Fibroblast of lung (primary cell): ENCODE measurements around the gene CDH4. TPM values are rescaled to one million over a fixed set of nuclear protein-coding genes. Genes with fewer than 3 reads are reported as not detected.

Experiments used
- DNase-seq, 2 donors: peaks; one replicate each; pipeline versions ENCODE4 v3.0.0 to v3.0.0-alpha.2; 2010; ENCODE audit warnings: low read depth in 2 of 2
- H2AFZ ChIP-seq: 2 replicates; pipeline ENCODE4 v1.5.1; 2012; ENCODE audit warnings: low read length, control low read depth, inconsistent platforms
- H3K27ac ChIP-seq: 2 replicates; pipeline ENCODE4 v1.5.1; 2011; ENCODE audit warnings: low read length, control low read depth; ENCODE audit not compliant: insufficient read depth
- H3K27me3 ChIP-seq: 2 replicates; pipeline ENCODE4 v1.5.1; 2011; ENCODE audit warnings: mild to moderate bottlenecking, low read length; ENCODE audit not compliant: control insufficient read depth, insufficient read depth
- H3K36me3 ChIP-seq: 2 replicates; pipeline ENCODE4 v1.5.1; 2011; ENCODE audit warnings: low read length; ENCODE audit not compliant: control insufficient read depth, insufficient read depth
- H3K4me1 ChIP-seq: 2 replicates; pipeline ENCODE4 v1.5.1; 2011; ENCODE audit warnings: low read length; ENCODE audit not compliant: control insufficient read depth, insufficient read depth; ENCODE audit errors: extremely low read depth
- H3K4me2 ChIP-seq: 2 replicates; pipeline ENCODE4 v1.5.1; 2011; ENCODE audit warnings: low read length, control low read depth; ENCODE audit not compliant: insufficient read depth; ENCODE audit errors: extremely low read depth
- H3K4me3 ChIP-seq, 4 experiments: fragments of 200-600 bp in 1 of 4; sonication (generic) in 1 of 4; replicated peaks in 1 of 4; 2 replicates each; pipeline ENCODE4 v1.5.1; 2011 to 2016; ENCODE audit warnings: low read length in 4 of 4, low read depth in 3 of 4, mild to moderate bottlenecking in 3 of 4, control low read depth in 2 of 4, inconsistent platforms in 1 of 4, mixed read lengths in 1 of 4; ENCODE audit not compliant: insufficient read depth in 1 of 4; ENCODE audit errors: control extremely low read depth in 1 of 4
- H3K79me2 ChIP-seq: 2 replicates; pipeline ENCODE4 v1.5.1; 2012; ENCODE audit warnings: mild to moderate bottlenecking, low read length, inconsistent platforms; ENCODE audit not compliant: control insufficient read depth, insufficient read depth
- H3K9ac ChIP-seq: 2 replicates; pipeline ENCODE4 v1.5.1; 2011; ENCODE audit warnings: mild to moderate bottlenecking, low read length, control low read depth; ENCODE audit not compliant: insufficient read depth
- H3K9me3 ChIP-seq: 2 replicates; pipeline ENCODE4 v1.5.1; 2012; ENCODE audit warnings: low read depth, low read length; ENCODE audit not compliant: control insufficient read depth, insufficient read depth
- H4K20me1 ChIP-seq: 2 replicates; pipeline ENCODE4 v1.5.1; 2011; ENCODE audit warnings: low read length; ENCODE audit not compliant: control insufficient read depth, insufficient read depth; ENCODE audit errors: extremely low read depth
- CTCF ChIP-seq, 2 donors: IDR thresholded peaks in 1 of 2; conservative IDR thresholded peaks in 1 of 2; 1 replicate in 1 of 2; 2 replicates in 1 of 2; pipeline ENCODE4 v1.5.1; 2011 to 2012; ENCODE audit warnings: low read length in 2 of 2, control low read depth in 1 of 2, inconsistent platforms in 1 of 2, low read depth in 1 of 2, mild to moderate bottlenecking in 1 of 2
- EZH2 ChIP-seq: IDR thresholded peaks from 2 replicates; pipeline ENCODE4 v1.5.1; 2012; ENCODE audit warnings: low read length, control low read depth, mild to moderate bottlenecking; ENCODE audit errors: missing control alignments
- polyA plus RNA-seq, 2 donors: library from polyadenylated mRNA; depleted of rRNA in 1 of 2; stranded (reverse) in 1 of 2; unstranded in 1 of 2; fragments of >200 nt; gene quantifications; 2 replicates each; pipeline ENCODE4 v1.2.1, GENCODE V29; 2011 to 2012; ENCODE audit warnings: missing spikeins in 1 of 2
- total RNA-seq: library from RNA; depleted of rRNA; stranded (reverse); fragments of >200 nt; gene quantifications from 2 replicates; pipeline ENCODE4 v1.2.1, GENCODE V29; 2014

Gene CDH4
- total and polyA plus RNA-seq, 2 donors (not counting 1 experiment from before 2014, with no cell fraction given) = 4.8 to 6.8 TPM

- Histone ChIP-seq H4K20me1 (no peaks in the 10 kb centered on the region), H3K4me2 (no peak overlapping the region), H3K9ac (no peak overlapping the region), H3K79me2 (no peaks in the 10 kb centered on the region), H2AFZ (no peak overlapping the region), H3K4me1 (peaks cover 4% of the 10 kb centered on the region), H3K27me3 (no peaks in the 10 kb centered on the region), H3K9me3 (no peaks in the 10 kb centered on the region), H3K4me3 (no peak overlapping the region), H3K36me3 (no peaks in the 10 kb centered on the region), H3K27ac (no peak overlapping the region)
- no peak for DNase-seq
- TF ChIP-seq CTCF (conservative IDR thresholded peaks at IDR 0.05 in 1 of 2, IDR thresholded peaks at IDR 0.05 in 1 of 2; ENCODE audit: low read depth in 1 of 2, low read length in 2 of 2) (no peak), EZH2 (no peak)
Measured at GRCh38 chr20:61444637-61445036, 192.6 kb downstream of the CDH4 start.

DNA sequence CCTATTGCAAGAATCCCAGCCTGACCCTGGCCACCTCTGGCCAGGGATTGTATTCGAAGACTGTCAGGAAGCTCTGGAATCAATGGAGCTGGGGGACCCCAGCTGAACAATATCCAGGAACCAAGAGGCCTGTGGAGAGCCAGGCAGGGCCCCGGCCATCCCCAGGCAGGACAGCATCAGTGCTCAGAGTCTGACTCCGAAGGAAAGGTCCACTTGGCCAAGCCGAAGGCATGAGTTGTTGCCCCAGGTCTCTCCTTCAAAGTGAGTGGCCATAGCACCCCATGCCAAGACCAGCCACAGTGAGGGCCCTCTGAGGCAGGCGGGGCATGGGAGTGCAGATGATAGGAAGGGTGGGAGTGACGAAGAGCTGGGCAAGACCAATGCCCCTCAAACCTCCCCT lies 193.1 kb downstream of the CDH4 start:
- no peaks in the 10 kb centered on the region for H3K27me3 ChIP-seq
- H3K36me3 ChIP-seq = no peaks in the 10 kb centered on the region
- no peak overlapping the region for H3K9ac ChIP-seq
- H3K27ac ChIP-seq = no peak overlapping the region
- no peak overlapping the region for H3K4me2 ChIP-seq
- TF ChIP-seq EZH2 (no peak), CTCF (conservative IDR thresholded peaks at IDR 0.05 in 1 of 2, IDR thresholded peaks at IDR 0.05 in 1 of 2; ENCODE audit: low read depth in 1 of 2, low read length in 2 of 2) (no peak)
- H3K79me2 ChIP-seq = no peaks in the 10 kb centered on the region
- H3K4me3 ChIP-seq = no peak overlapping the region
- H3K4me1 ChIP-seq = peaks cover 4% of the 10 kb centered on the region
- no peak for DNase-seq
- no peaks in the 10 kb centered on the region for H4K20me1 ChIP-seq
- no peaks in the 10 kb centered on the region for H3K9me3 ChIP-seq
- no peak overlapping the region for H2AFZ ChIP-seq

DNA sequence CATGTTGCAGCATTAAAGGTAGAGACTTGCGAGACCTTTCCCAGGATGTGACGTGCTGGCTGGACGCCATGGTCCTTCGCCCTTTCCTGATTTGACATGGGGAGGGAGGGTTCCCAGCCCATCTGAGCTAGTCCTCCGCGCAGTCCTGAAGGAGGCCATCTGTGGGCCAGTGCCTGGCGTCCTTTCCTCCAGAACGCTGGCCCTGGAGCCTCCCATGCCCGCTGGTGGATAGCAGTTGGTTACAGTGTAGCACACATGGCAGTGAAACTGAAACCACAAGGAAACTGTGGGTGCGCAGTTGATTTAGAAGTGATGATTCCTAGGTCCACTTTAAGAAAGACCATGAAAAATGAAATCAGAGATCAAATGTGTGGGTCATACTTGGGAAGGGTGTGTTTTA lies 193.7 kb downstream of the CDH4 start:
- no peak overlapping the region for H2AFZ ChIP-seq
- no peak overlapping the region for H3K4me2 ChIP-seq
- TF ChIP-seq CTCF (conservative IDR thresholded peaks at IDR 0.05 in 1 of 2, IDR thresholded peaks at IDR 0.05 in 1 of 2; ENCODE audit: low read depth in 1 of 2, low read length in 2 of 2) (no peak), EZH2 (no peak)
- H3K4me1 ChIP-seq = peaks cover 4% of the 10 kb centered on the region
- no peak overlapping the region for H3K4me3 ChIP-seq
- H3K9ac ChIP-seq = no peak overlapping the region
- H3K27me3 ChIP-seq = no peaks in the 10 kb centered on the region
- H4K20me1 ChIP-seq = no peaks in the 10 kb centered on the region
- no peak for DNase-seq
- H3K27ac ChIP-seq = no peak overlapping the region
- H3K9me3 ChIP-seq = no peaks in the 10 kb centered on the region
- no peaks in the 10 kb centered on the region for H3K79me2 ChIP-seq
- H3K36me3 ChIP-seq = no peaks in the 10 kb centered on the region
